Activated CD8-positive, alpha-beta memory T cell treated with anti-CD3 and anti-CD28 coated beads, Interleukin-2, amount 50 U/mL, for 1 hour (primary cell): ENCODE results near the gene IQGAP2.

Source experiments
- DNase-seq: peaks from one replicate; pipeline ENCODE4 v3.0.0-alpha.2; 2020; ENCODE audit errors: extremely low read depth

The IQGAP2 gene

DNA sequence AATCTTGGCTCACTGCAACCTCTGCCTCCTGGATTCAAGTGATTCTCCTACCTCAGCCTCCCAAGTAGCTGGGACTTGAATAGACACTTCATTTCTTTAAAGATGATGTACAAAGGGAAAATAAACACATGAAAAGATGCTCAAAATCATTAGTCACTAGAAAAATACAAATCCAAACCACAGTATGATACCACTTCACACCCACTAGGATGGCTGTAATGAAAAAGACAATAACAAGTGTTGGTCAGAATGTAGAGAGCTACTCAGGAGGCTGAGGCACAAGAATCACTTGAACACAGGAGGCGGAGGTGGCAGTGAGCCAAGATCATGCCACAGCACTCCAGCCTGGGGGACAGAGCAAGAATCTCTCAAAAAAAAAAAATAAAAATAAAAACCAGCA is 207.1 kb downstream of the IQGAP2 start:
- no peak for DNase-seq

DNA sequence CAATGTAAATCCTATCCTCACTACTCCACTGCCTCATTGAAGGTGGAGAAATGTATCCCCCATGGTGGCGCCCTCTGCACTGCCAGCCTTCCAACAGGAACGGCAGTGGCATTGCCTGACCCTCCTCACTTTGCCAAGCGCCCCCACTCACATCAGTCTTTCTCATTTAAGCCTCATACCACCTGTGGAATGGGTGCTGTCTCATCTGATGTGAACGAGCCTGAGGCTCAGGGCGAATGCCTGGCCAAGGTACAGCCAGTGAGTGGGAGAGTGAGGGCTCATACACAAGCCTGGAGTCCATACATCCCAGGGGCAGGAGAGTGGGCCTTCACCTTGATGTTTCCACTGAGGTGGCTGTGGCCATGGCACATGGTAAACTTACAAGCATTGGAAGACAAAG is 209.9 kb downstream of the IQGAP2 start:
- no peak for DNase-seq

DNA sequence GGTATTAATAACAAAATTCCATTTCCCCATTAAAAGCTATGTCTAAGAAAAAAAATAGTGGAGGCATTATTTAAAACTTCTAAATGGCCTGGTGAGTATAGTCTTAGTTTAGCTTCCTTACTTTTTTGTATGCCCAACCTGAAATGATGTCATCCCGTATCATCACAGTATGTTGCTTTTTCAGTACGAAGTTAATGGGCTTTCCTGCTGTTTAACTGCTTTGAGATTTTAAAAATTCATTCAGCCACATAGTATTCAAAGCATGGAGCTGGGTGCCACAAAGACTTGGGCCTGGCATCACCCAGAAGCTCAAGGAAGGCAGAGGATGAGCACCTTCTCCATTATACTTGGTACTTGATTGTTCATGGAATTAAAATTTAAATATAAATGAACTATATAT is 212.7 kb downstream of the IQGAP2 start:
- no peak for DNase-seq

DNA sequence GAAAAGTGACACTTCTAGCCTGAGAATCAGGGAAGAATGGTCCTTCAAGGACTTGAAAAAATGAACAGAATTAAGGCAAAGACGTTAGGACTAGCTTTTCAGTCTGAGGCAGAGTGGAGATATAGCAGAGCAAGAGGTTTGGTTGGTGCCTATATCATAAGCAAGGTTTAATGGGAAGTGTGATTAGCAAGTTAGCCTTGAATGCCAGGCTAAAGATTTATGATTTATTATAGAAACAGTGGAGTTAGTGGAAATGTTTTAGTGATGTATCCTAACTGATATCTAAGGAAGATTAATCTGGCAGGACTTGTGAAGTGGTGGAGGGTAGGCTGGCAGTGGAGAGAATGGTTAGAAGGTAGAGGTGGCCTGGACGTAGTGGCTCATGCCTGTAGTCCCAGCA is 213.1 kb downstream of the IQGAP2 start:
- DNase-seq = no peak

DNA sequence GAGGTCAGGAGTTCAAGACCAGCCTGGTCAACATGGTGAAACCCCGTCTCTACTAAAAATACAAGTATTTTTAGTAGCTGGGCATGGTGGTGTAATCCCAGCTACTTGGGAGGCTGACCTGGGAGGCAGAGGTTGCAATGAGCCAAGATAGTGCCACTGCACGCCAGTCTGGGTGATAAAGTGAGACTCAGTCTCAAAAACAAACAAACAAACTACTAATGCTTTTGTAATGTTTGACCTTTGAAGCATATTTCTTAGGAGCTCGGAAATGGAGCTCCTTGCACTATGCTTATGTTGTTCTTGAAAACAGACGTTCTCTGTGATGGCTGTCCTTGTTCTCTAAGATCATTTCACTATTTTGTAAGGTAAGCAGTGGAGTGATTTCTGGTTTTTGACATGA is 214.1 kb downstream of the IQGAP2 start:
- no peak for DNase-seq

DNA sequence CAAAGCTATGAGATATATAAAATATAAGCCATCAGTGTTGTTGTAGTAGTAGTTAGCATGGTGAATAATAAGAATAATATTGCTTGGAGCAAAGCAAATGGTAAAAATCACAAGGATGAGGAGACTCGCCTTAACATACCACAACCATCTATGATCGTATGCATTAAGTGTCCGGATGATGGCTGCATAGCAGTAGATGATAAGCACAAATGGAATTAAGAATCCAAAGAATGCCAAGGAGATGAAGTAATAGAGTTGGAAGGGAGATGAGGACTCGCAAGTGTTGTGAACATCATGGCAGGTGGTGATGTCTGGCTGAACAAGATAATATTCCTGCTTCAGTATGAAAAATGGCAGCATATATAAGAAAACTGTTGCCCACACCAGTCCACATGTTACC is 214.6 kb downstream of the IQGAP2 start:
- no peak for DNase-seq

DNA sequence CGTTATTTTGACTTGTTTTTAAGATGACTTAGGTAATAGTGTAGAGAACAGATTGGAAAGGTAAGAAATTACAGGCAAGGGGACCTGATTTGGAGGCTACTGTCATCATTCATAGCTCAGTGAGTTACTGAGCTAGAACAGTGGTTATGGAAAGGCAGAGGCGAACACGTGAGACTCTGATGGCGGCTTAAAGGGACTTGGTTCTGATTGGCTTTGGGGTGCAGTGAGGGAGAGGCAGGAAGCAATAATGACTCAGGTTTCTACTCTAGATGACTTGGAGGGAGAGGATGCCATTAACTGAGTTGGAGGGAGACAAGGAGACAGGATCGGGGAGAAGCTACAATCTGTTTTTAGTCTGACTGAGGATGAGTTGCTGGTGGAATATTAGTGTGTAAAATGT is 217.1 kb downstream of the IQGAP2 start:
- DNase-seq = no peak

DNA sequence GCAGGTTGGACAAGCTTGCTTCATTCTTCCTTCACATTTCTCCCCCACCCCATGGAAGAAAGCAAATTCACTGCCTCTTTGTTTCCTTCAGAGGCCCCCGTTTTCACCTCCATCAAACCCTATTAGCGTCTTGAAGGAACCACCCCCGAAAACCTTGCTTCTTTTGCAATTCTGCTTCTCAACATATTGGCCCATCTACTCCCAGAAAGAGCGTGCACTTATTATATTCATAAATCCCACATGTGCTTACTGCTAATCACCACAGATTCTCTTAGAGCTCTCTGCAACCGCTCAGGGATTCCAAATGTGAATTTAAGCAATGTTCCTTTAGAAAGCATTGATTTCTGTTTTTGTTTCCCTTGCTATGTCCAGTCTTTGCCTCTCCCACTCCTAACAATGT is 219.0 kb downstream of the IQGAP2 start:
- no peak for DNase-seq

DNA sequence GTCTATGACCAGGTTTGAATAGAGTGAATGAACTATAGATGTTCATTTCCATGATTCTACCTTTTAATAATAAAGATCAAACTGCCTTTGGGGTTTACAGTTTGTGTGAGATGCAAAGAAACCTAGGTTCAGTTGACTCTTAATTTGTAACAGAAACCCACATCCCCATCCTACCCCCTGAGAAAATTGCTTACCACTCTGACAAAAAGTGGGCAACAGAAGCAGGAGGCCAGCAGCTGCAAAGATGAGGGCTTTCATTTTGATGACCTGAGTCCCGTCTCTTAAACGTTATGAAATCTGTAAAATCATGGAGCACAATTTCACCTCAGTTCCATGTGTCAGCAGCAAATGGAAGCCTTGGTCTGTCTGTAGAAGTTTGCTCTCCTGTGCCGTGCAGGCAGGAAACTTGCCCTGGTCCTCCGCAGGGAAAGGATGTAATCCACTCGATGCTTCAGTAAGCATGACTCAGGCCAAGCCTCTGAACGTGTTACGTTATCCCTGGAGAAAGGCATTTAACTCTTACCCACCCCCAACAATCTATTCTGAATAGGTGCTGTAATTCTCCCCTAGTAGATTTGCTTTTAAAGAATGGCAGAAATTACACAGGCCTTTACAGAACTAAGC is 220.0 kb downstream of the IQGAP2 start, which contains the start of gene F2RL2:
F2RL2 (minus strand) TSS at position 431 of the 624 bp plus-strand sequence; CDS start at position 258, 173 bp downstream.
- no peak for DNase-seq

DNA sequence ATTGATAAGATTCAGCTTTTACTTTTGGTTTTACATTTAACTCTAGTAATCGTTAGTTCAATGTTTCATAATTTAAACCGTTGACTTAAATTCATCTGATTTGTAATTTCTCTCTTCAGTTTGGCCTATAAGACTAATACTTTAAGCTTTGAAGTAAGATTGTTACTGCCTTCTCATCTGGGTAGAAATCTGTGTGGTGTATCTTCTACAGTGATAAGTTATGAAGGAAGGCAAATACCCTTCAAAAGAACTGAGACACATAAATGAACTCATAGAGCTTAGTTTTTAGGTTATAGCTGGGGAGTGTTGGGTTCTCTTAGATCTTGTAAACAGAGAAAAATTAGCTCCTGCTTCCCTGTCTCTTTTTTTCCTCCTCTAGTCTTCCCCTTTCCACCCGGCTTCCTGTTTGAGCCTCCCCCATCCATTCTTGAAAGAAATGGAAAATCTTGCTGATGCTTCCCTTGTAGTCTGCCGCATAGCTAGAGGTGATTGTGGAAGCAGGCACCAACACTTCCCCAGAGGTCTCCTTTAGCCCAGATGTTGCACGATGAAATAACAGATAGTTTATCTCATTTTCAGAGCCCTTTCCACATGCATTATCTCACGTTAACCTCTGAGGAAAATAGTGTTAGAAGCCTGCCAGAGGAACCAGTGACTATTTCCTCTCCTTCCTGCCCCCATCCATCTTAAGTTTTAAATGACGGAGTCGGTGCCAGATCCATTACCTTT is 222.2 kb downstream of the IQGAP2 start:
- DNase-seq = no peak

DNA sequence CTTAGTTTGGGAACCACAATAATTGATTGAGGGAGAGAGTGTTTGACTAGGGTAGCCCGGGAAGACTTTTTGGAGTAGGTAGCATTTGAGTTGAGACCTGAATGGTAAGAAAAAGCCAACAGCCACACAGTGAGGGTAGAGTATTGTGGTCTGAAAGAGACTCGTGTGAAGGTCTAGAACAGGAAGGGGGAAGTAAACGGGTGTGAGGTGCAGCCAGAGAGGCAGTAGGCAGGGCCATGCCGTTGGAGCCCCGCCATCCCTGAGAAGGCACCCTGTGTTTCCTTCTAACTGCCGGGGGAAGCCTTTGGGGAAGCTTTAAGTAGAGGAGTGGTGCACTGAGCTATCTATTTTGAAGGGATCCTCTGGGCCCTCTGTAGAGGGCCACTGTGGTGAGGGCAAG is 223.7 kb downstream of the IQGAP2 start:
- no peak for DNase-seq

DNA sequence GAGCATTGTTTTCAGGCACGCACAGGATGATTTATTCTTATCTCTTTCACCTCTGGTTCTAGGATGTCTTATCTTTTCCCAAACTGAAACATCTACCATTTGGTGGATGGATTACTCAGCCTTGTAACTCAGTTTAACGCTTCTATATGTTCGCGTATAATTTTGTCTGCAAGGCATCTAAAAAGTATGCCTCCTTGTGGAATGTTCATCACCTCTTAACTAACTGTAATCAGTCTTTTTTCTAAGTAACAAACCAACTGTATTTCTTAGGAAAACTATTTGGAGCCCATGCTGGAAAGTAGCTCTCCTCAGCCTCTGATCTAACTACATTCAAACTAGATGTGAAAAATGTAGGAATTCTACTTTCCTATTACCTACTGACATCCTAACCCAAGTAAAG is 231.6 kb downstream of the IQGAP2 start:
- DNase-seq = no peak

DNA sequence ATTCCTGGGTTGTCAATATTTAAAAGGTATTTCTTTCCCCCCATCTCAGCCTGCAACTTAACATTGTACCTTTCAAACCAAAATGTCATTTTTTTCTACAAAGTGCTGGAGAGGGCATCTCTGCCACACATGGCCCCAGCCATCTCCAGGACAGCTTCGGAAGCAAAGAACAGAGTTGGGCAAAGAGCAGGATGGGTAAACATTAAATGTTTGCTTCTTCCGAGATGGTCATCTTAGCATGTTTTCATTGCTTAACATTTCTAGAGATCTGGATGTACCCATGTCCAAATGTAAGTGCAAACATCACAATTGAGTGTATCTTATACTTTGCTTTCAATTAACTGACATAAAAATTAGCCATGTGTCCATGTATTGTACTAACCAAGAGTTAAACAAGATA is 234.4 kb downstream of the IQGAP2 start:
- DNase-seq = no peak

DNA sequence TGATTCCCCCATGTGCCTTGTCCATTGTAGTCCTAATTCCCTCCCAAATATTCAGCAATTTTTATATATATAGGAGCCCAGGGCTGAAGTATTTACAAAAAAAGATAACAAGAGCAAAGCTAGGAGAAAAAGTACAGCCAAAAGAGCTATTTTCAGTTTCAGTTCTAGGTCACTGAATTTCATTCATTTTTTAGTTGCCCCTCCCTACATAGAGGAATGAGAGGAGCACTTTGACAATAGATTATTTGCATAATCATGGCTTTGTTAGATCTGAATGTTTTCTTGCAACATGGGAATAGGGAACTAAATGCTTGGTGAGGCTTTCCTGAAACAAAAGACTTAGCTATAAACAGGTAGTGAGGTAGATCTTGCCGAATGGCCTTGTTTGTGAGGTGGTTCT is 235.4 kb downstream of the IQGAP2 start:
- DNase-seq = no peak

DNA sequence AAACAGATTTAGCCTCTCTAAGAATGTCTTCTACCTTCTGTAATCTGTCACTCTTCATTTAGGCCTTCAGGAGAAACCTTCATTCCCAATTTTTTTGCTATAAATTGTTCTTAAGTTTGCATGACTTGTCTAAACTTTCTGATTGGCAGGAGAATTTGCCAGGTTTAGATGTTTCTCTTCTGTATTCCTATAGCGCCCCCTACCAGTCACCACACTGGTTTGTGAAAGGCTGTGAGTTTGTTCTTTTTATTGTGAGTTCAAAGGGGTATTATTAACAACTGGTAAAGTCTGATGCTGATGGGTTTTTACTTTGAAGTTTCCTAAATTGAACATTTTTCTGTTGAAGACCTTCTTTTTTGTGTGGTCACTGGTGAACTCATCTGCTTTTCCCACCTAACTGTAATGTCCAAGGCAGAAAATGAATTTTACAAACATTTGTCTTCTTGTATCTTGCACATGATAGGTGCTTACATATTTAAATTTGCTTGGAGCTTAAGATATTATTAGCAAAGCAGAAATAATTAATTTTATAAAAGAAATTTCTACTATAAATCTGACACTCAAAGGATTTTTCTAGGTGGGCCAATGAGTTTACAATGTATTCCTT is 238.5 kb downstream of the IQGAP2 start:
- DNase-seq = peak; percentile 17

DNA sequence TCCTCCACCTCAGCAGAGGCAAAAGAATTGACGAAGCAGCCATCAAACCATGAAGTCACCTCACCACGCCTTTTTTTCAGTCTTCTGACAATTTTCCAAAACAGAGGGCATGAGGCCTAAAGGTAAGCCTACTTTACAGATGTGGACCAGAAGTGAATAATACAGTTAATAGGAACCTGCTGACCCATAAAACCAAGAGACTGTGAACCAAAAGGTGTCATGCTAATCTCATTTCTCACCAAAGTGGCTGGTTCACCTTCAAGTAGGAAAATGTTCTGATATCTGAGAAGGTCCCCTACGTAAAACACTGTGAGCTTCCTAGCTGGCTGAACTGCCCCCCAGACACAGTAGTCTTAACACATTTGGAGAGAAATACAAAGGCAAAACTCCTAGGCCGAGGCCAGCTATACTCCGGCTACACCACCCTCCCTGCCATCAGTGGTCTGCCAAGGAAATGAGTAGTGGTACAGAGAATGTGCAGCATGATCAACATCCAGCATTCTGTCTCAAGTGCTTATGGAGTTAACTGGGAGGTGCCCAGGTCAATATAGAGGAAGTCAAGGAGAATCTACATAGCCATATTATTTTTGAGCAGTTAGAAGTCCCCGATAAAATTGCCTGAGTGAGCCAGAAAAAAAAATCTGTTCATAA is 239.4 kb downstream of the IQGAP2 start:
- no peak for DNase-seq

DNA sequence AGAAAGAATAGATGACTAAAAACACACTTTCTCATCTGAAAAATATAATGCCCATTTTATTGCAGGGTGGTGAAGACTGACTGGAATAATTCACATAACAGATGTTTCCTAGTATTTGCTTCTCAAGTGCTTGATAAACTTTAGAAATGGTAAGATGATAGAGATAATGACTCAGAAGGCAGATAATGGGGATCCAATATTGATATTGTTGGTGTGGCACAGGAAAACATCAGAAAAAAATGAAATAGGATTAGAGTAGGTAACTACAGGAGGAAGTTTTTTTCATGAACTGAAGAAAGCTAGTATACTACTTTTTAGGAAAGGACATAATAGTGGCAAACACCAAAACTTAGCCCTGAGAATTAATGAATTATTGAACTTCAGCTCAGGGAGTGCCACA is 240.3 kb downstream of the IQGAP2 start:
- DNase-seq = no peak

DNA sequence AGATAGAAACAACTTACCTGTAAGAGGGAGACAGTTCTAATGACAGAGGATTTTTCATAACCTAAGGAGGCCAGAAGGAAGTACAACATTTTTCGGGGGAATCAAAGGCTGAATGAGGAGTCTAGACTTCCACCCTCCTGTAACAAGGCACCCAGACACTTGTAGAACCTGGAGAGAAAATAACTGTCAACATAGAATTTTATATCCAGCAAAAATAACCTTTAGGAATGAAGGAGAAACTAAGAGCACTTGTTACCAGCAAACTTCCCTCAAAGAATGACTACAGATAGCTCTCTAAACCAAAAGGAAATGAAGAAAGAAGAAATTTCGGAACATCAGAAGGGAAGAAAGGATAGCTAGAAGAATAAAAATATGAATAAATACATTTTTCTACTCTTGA is 246.1 kb downstream of the IQGAP2 start:
- no peak for DNase-seq

DNA sequence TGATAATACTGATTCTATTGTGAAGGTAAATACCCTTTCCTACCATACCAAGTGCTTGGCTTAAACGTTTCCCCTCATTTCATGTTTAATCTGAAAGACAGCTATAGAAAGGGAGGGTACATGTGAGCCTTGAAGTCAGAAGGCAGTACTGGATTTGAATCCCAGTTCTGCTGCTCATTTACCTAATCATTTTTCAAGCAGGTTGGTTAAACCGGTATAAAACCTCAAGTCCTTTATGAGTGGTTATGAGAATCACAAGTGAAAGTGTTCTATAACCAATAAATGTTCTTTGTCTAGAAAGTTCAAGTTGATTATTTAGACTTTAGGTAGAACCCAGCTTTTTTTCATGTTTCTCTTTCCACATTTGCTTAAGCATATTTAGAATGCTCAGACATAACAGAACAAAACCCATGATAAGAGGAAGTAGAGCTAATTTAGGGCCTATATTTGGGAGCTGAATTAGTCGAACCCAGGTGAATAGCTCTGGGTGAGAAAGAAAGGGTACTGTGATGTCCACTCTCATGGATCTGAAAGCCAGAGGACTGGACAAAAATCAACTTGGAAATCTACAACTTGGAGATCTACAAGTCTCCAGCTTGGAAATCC is 249.8 kb downstream of the IQGAP2 start:
- DNase-seq = no peak

DNA sequence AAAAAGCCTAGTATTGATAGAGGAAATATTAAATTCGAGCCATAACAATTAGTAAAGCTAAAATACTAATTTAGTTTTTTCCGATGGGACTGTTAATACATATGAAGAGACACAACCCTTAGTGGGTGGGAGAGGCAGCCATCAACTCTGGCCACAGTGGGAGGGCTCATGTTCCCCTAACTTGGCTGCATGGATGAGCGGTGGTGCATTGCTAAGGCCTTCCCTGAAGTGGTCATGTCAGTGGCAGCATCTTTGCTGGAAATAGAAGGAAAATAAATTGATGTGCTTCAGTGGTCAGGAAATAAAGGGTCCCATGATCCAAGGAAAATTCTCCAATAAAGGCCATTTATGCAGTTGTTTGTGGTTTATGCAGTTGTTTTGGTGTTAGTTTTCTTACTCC is 254.0 kb downstream of the IQGAP2 start:
- no peak for DNase-seq

DNA sequence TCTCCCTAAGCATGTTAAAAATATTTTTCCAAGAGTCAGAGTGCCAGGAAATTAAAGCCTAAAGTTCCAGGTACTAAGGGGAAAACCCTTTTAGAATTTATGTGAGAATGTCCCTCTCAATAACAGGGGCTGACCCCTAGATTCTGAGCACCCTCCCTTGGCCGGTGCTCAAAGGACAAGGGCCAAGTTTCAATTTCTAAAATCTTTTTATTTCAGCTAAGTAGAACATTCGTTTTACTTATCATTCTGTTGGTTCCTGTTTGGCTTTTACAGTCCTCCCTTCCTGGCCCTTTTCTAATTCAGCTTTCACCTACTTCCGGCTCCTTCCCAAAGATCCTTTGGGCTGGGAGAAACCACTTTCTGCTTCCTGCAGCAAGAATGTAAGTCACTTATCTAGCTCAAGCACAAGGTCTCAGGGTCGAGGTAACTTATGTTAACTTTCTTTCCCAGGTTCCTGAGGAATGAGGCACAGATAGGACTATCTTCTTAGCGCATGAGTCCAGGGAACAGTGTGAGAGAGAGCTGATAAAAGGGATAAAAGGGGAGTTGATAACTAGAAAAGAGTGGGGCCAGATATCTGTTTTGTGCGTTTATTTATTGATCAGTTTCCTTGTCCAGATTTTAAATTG is 254.7 kb downstream of the IQGAP2 start:
- no peak for DNase-seq

DNA sequence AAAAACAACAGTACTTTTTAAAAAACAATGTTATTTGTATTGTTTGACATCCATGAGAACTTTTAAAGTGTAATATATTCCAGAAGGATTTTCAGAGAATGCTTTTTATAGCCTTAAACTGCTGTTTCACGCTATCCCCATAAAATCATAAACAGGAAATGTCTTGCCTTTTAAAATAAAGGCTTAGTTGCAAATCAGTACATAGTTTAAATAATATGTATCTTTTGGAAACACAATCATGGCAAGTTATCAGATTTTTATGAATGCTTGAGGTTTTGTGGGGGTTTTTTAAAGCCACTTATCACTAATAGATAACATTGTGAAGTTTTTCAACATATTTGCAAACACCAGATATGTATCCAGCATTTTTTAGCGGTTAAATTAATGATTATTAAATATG is 257.3 kb downstream of the IQGAP2 start:
- no peak for DNase-seq
